SK-N-SH treated with all-trans-retinoic acid at 6 μM for 48 hours (cell line): Measurements from ENCODE around the gene JHY.

Experiments used
- SNAI2 ChIP-seq: fragments of 250-450 bp; sonication (Bioruptor Pico); IDR thresholded peaks from 2 replicates; pipeline ENCODE4 v1.5.0; 2020; ENCODE audit warnings: mild to moderate bottlenecking, moderate library complexity
- ZC3H10 ChIP-seq: fragments of 250-450 bp; sonication (Bioruptor Pico); IDR thresholded peaks from 2 replicates; pipeline ENCODE4 v1.5.1; 2021; ENCODE audit warnings: mild to moderate bottlenecking, moderate library complexity
- TF ChIP-seq, protein P1 (sequence below): fragments of 250-450 bp; sonication (Bioruptor Pico); IDR thresholded peaks from 2 replicates; pipeline ENCODE4 v1.8.0; 2020; ENCODE audit warnings: mild to moderate bottlenecking, moderate library complexity, borderline replicate concordance

- TF ChIP-seq, protein P1, sequence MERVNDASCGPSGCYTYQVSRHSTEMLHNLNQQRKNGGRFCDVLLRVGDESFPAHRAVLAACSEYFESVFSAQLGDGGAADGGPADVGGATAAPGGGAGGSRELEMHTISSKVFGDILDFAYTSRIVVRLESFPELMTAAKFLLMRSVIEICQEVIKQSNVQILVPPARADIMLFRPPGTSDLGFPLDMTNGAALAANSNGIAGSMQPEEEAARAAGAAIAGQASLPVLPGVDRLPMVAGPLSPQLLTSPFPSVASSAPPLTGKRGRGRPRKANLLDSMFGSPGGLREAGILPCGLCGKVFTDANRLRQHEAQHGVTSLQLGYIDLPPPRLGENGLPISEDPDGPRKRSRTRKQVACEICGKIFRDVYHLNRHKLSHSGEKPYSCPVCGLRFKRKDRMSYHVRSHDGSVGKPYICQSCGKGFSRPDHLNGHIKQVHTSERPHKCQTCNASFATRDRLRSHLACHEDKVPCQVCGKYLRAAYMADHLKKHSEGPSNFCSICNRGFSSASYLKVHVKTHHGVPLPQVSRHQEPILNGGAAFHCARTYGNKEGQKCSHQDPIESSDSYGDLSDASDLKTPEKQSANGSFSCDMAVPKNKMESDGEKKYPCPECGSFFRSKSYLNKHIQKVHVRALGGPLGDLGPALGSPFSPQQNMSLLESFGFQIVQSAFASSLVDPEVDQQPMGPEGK (CRISPR knock-in tag), result no peak
- TF ChIP-seq ZC3H10 (CRISPR knock-in tag) (no peak), SNAI2 (no peak)
Measured at GRCh38 chr11:122871302-122871701, 11.3 kb upstream of the JHY start.
